Spleen (tissue), 11 donors: ENCODE measurements around the gene ROR1. TPM values are rescaled to one million over a fixed set of nuclear protein-coding genes. Genes with fewer than 3 reads are reported as not detected.

Source experiments
- DNase-seq: peaks from one replicate; pipeline ENCODE4 v3.0.0-alpha.2; 2020
- H3K27ac ChIP-seq, 8 donors: fragments of 200-600 bp; sonication (generic) in 7 of 8; 1 replicate in 4 of 8; 2 replicates in 4 of 8; pipeline versions ENCODE4 v1.5.0 to v1.8.0; 2016 to 2021; ENCODE audit warnings: inconsistent platforms in 4 of 8, mild to moderate bottlenecking in 4 of 8, moderate library complexity in 1 of 8
- H3K27me3 ChIP-seq, 7 donors: fragments of 200-600 bp; sonication (generic) in 6 of 7; replicated peaks in 1 of 7; 1 replicate in 4 of 7; 2 replicates in 3 of 7; pipeline versions ENCODE4 v1.5.0 to v1.8.0; 2016 to 2021; ENCODE audit warnings: inconsistent platforms in 3 of 7, mild to moderate bottlenecking in 1 of 7
- H3K36me3 ChIP-seq, 6 donors: fragments of 200-600 bp; sonication (generic) in 5 of 6; 1 replicate in 4 of 6; 2 replicates in 2 of 6; pipeline versions ENCODE4 v1.5.0 to v1.8.0; 2016 to 2021; ENCODE audit warnings: inconsistent platforms in 2 of 6
- H3K4me1 ChIP-seq, 6 donors: fragments of 200-600 bp; sonication (generic) in 5 of 6; 1 replicate in 3 of 6; 2 replicates in 3 of 6; pipeline versions ENCODE4 v1.5.0 to v1.8.0; 2016 to 2021; ENCODE audit warnings: inconsistent platforms in 3 of 6
- H3K4me3 ChIP-seq, 8 donors: fragments of 200-600 bp; sonication (generic) in 7 of 8; 1 replicate in 4 of 8; 2 replicates in 4 of 8; pipeline versions ENCODE4 v1.5.0 to v1.8.0; 2016 to 2021; ENCODE audit warnings: inconsistent platforms in 4 of 8, mild to moderate bottlenecking in 4 of 8, moderate library complexity in 2 of 8
- H3K9me3 ChIP-seq, 8 donors: fragments of 200-600 bp; sonication (generic) in 7 of 8; 1 replicate in 4 of 8; 2 replicates in 4 of 8; pipeline versions ENCODE4 v1.5.0 to v1.8.0; 2016 to 2021; ENCODE audit warnings: inconsistent platforms in 4 of 8
- POLR2A ChIP-seq, 3 donors: fragments of 450-650 bp; IDR thresholded peaks; one replicate each; pipeline ENCODE4 v1.5.1; 2017; ENCODE audit warnings: antibody characterized with exemption in 3 of 3, mild to moderate bottlenecking in 1 of 3
- POLR2AphosphoS5 ChIP-seq, 3 donors: sonication (generic); formaldehyde crosslinking; IDR thresholded peaks; one replicate each; pipeline ENCODE4 v1.5.1; 2017; ENCODE audit warnings: antibody characterized with exemption in 3 of 3
- WGBS, 5 donors: extraction: QIAGEN DNeasy Blood & Tissue Kit in 3 of 5; methylation state at CpG; one replicate each; pipeline versions ENCODE4 v1.1.5 to v1.1.7; 2013 to 2018; 5-methylcytosine and 5-hydroxymethylcytosine counted together
- intact Hi-C: fragments of 100-400 bp; cut with DNase I; formaldehyde crosslinking; loops from one replicate; pipeline ENCODE4 v1.15.0; 2023; ENCODE audit warnings: low total_unique reads
- polyA plus RNA-seq, 3 donors: library from polyadenylated mRNA; stranded (reverse); fragments of 200-250 nt; gene quantifications; one replicate each; pipeline ENCODE4 v1.2.1, GENCODE V29; 2013
- total RNA-seq, 7 donors: library from RNA; depleted of rRNA in 3 of 7; stranded (reverse); fragments of >200 nt in 3 of 7; fragmentation: NEBNext Ultra II Directional in 4 of 7; extraction: Animal tissue kit (Norgen Biotek cat#: 25700) in 4 of 7; gene quantifications; one replicate each; pipeline versions ENCODE4 v1.1.0 to v1.2.1, GENCODE V29; 2016 to 2021
- TF ChIP-seq, protein P1 (sequence below), 11 experiments: fragments of 200-600 bp in 7 of 11; fragments of 450-650 bp in 4 of 11; sonication (generic) in 4 of 11; IDR thresholded peaks in 8 of 11; conservative IDR thresholded peaks in 3 of 11; 1 replicate in 7 of 11; 2 replicates in 4 of 11; pipeline versions ENCODE4 v1.4.0 to v1.8.0; 2016 to 2021; ENCODE audit warnings: antibody characterized with exemption in 11 of 11, inconsistent platforms in 4 of 11, mild to moderate bottlenecking in 1 of 11
- donor health status: healthy with polysubstance abuse.
- donor health status: DM: no; HTN: no; CAD: no; lungs with moderate emphysema.
- donor health status: DM: no; HTN: no; CAD: no.
- donor health status: Bipolar disorder and iron deficiency.
- donor health status: healthy.
- donor health status: DM: no; HTN: no; CAD: no.
- donor health status: DM: yes; HTN: yes; CAD: no.

ROR1 gene
- total and polyA plus RNA-seq, 10 donors: 0.43 to 12.3 (median 6.4) TPM

DNA sequence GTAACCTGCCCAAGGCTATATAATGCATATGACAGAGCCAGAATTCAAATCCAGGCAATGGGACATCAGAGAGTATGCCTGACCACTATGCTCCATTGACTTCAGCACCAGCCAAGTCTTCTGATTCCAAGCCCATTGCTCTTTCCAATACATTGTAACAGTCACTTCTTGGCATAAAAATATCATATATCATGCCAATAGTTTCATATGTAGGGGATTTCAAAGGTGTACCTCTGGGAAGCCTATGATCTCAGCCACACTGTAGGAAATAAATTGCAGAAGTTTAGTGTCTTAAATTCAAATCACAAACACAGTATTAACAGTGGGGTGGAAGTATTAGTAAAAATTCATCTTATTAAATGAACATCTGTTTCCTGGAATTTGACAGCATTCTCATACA is 30.0 kb upstream of the ROR1 start:
- no peak overlapping the region for H3K27ac ChIP-seq
- TF ChIP-seq POLR2A (IDR thresholded peaks at IDR 0.05) (no peak), POLR2AphosphoS5 (IDR thresholded peaks at IDR 0.05) (no peak)
- TF ChIP-seq, protein P1, sequence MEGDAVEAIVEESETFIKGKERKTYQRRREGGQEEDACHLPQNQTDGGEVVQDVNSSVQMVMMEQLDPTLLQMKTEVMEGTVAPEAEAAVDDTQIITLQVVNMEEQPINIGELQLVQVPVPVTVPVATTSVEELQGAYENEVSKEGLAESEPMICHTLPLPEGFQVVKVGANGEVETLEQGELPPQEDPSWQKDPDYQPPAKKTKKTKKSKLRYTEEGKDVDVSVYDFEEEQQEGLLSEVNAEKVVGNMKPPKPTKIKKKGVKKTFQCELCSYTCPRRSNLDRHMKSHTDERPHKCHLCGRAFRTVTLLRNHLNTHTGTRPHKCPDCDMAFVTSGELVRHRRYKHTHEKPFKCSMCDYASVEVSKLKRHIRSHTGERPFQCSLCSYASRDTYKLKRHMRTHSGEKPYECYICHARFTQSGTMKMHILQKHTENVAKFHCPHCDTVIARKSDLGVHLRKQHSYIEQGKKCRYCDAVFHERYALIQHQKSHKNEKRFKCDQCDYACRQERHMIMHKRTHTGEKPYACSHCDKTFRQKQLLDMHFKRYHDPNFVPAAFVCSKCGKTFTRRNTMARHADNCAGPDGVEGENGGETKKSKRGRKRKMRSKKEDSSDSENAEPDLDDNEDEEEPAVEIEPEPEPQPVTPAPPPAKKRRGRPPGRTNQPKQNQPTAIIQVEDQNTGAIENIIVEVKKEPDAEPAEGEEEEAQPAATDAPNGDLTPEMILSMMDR (IDR thresholded peaks at IDR 0.05 in 8 of 11, conservative IDR thresholded peaks at IDR 0.05 in 3 of 11): no peak
- no peak for DNase-seq

DNA sequence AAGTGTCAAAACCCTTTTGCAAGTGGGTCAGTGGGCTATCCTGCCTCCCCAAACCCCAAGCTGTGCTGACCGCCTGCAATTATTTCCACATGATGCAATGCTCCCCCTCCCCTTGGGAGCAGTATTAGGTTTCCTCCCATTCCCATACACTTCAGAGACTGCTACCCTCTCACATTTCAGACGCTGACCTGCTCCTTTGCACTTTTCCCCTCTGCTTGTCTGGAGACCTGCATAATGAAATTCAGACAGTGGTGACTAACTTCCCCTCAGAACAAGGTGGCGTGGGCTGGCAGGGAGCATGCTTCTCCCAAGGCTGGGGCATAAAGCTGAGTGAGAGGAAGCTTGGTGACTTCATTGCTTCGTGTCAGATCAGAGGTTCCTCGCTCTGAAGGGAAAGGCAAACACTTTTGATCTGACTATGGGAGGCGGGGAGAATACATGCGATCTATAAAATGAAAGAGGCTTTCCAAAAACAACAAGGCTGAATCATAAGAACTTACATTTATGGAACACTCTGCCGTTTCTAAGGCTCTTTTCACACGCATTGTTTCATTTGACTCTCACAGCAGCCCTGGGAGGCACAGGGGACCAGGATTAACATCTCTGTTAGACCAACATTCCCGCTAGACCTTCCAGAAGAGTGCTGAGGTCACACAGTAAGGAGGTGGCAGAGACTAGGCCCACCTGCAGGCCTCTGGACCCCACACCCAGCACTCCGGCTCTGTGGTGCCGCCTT is 27.5 kb upstream of the ROR1 start:
- Histone ChIP-seq H3K4me1 (no peaks in the 10 kb centered on the region), H3K27ac (no peak overlapping the region), H3K9me3 (no peaks in the 10 kb centered on the region), H3K4me3 (no peak overlapping the region), H3K36me3 (no peaks in the 10 kb centered on the region), H3K27me3 (no peaks in the 10 kb centered on the region)
- 64 to 70% (median 66%) methylated on average over 12 of the region's 12 CpGs for WGBS, 5 donors
- intact Hi-C loops: no loop called here
- no peak for DNase-seq
- TF ChIP-seq POLR2AphosphoS5 (IDR thresholded peaks at IDR 0.05): no peak
- TF ChIP-seq POLR2A (IDR thresholded peaks at IDR 0.05): no peak
- TF ChIP-seq, protein P1 (IDR thresholded peaks at IDR 0.05 in 8 of 11, conservative IDR thresholded peaks at IDR 0.05 in 3 of 11): no peak

More for the DNA sequence above, 30.0 kb upstream of the ROR1 start:
- Histone ChIP-seq H3K4me3 (no peak overlapping the region), H3K9me3 (no peaks in the 10 kb centered on the region), H3K36me3 (no peaks in the 10 kb centered on the region), H3K4me1 (no peaks in the 10 kb centered on the region), H3K27me3 (no peaks in the 10 kb centered on the region)
- intact Hi-C loops: no loop called here

DNA sequence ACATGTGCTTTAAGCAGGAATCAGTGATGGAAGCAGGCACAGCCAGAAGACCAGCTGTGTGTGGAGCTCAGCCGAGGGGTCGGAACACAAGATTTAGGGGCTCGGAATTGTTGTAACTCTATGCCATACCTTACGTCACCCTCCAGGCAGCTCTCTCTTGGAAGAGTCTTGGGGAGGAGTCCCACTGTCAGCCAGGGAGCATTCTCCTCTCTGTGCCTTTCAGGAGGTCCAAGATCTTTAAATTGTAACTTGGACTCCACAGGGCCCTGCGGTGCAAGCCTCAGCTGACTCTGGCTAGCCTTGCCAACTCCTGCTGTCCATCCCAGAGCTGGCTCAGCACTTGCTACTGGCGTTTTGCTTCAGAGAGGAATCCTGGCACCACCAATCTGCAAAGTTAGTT is 26.4 kb upstream of the ROR1 start:
- H3K36me3 ChIP-seq: no peaks in the 10 kb centered on the region
- 84 to 95% (median 89%) methylated on average over 5 to 6 of the region's 6 CpGs for WGBS, 5 donors
- no peaks in the 10 kb centered on the region for H3K4me1 ChIP-seq
- DNase-seq: no peak
- H3K4me3 ChIP-seq: no peak overlapping the region
- H3K27me3 ChIP-seq: no peaks in the 10 kb centered on the region
- TF ChIP-seq, protein P1 (IDR thresholded peaks at IDR 0.05 in 8 of 11, conservative IDR thresholded peaks at IDR 0.05 in 3 of 11): no peak
- TF ChIP-seq POLR2A (IDR thresholded peaks at IDR 0.05) (no peak), POLR2AphosphoS5 (IDR thresholded peaks at IDR 0.05) (no peak)
- intact Hi-C loops: no loop called here
- no peak overlapping the region for H3K27ac ChIP-seq
- H3K9me3 ChIP-seq: no peaks in the 10 kb centered on the region

DNA sequence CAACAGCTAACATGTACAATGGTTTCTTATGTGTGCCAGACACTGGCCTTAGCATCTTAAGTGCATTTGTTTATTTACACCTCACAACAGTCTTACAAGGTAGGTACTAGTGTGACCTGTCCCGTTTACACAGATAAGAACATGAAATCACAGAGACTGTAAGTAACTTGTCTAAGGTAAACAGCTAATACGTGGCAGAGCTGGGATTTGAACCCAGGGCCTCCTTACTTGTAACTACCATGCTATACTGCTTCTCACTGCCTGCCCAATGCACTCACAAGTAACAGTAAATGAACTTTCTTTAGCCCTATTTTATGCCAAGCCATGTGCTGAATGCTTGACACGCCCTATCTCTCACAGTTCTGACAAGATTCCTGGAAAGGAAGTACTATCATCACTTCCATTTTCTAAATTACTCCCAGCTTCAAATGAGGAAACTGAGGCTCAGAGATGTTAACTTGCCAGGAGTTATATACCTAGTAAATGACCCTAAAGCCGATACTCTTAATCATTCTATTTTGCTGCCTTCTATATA is 25.7 kb upstream of the ROR1 start:
- WGBS, 5 donors: 79 to 90% (median 85%) methylated on average over 4 of the region's 4 CpGs
- DNase-seq: no peak
- H3K4me1 ChIP-seq: no peaks in the 10 kb centered on the region
- H3K9me3 ChIP-seq: no peaks in the 10 kb centered on the region
- no peak overlapping the region for H3K27ac ChIP-seq
- no peak overlapping the region for H3K4me3 ChIP-seq
- TF ChIP-seq POLR2A (IDR thresholded peaks at IDR 0.05) (no peak), POLR2AphosphoS5 (IDR thresholded peaks at IDR 0.05) (no peak)
- TF ChIP-seq, protein P1 (IDR thresholded peaks at IDR 0.05 in 8 of 11, conservative IDR thresholded peaks at IDR 0.05 in 3 of 11): no peak
- no peaks in the 10 kb centered on the region for H3K36me3 ChIP-seq
- intact Hi-C loops: no loop called here
- H3K27me3 ChIP-seq: no peaks in the 10 kb centered on the region
